ENCODE results near the gene PHKA2.

Gene PHKA2

DNA sequence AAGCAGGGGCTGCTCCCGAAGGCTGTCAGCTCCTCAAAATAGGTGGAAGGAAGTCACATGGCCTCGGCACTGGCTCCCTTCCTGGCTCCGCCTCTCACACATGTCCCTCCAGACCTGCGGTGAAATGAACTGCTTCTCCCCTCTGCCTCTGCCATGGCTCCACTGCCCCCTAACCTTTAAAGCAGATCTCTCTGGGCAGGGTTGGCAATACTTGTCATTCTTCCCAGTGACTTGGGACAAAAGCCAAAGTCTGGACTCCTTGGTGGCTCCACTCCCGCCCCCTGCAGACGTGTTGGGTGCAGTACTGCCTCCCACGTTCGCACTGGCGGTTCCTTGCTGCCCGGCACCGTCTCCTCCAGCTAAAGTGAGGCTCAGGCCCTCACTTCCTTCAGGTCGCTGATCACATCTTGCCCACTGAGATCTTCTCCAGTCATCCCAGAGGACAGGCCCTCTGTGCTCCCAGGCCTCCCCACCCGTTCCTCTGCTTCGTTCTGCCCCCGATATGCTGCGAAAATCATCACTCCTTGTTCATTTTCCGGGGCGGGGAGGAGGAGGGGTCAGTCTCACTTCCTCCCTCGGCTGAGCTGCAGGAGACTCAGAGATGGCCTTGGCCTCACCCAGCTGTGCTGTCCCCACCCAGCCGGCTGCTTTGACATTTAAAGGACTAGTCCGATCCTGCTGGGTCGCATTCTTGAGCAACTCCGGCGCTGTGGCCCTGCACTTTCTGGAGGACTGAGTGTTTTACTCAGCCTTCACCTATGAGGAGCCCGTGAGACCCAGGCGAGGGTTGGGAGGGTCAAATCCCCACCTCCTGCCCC, 97.4 kb downstream of the PHKA2 start:
- TF ChIP-seq, protein P1, sequence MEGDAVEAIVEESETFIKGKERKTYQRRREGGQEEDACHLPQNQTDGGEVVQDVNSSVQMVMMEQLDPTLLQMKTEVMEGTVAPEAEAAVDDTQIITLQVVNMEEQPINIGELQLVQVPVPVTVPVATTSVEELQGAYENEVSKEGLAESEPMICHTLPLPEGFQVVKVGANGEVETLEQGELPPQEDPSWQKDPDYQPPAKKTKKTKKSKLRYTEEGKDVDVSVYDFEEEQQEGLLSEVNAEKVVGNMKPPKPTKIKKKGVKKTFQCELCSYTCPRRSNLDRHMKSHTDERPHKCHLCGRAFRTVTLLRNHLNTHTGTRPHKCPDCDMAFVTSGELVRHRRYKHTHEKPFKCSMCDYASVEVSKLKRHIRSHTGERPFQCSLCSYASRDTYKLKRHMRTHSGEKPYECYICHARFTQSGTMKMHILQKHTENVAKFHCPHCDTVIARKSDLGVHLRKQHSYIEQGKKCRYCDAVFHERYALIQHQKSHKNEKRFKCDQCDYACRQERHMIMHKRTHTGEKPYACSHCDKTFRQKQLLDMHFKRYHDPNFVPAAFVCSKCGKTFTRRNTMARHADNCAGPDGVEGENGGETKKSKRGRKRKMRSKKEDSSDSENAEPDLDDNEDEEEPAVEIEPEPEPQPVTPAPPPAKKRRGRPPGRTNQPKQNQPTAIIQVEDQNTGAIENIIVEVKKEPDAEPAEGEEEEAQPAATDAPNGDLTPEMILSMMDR (IDR thresholded peaks at IDR 0.05): peak; percentile 63
- no peak for TF ChIP-seq ZFX (IDR thresholded peaks at IDR 0.05; ENCODE audit: borderline replicate concordance)
- 0 out of 2 replicates have a peak overlapping the region, but pooled peaks have one; percentile 30 for H3K27ac ChIP-seq

DNA sequence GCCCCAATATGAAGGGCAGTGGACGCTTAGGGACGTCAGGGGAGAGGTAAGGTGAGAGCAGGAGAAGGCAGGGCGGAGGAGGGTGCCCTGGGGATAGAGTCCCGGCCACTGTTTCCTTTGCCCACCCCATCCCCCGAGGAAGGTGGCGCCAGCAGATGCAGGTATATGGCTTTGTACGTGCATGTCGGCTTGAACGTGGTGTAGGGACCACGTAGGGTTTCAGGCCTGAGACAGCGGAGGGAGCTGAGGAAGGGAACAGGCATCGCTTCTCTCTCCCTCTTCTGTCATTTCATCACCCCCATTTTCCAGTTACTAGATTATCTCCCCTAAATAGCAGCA, 97.9 kb downstream of the PHKA2 start:
- 0 out of 2 replicates have a peak overlapping the region, but pooled peaks have one; percentile 30 for H3K27ac ChIP-seq

DNA sequence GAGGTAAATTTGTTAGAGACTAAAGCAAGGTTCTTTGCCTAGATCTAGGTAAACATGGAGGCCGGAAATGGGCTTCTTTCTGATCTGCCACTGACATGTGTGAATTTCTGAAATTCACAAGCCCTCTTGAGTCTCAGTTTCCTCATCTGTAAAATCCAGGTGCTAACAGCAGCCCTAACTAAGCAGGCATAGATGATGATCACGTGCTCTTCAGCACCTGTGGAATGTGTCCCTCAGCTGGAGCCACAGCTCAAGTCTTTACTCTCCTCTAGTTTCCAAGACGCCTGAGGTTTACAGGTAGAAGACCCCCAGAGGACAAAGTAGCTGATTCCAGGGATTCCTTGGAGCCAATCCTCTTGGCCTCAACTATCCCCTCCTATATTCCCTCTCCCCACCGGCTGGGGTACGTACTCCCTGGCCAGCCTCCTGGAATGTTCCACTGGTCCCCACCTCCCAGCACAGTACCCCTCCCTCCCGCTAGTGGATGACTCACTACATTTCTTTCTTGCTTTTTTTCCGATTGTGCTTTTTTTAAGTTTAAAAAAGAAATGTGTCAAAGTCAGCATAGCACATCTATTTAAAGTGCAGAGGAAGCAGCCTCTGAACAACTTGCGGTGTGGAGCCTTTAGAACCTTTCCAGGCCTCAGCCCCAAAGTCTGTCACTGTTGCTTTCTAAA, 98.4 kb downstream of the PHKA2 start:
- H3K27ac ChIP-seq: no peak overlapping the region
- TF ChIP-seq, protein P1 (IDR thresholded peaks at IDR 0.05): no peak
- no peak for TF ChIP-seq ZFX (IDR thresholded peaks at IDR 0.05; ENCODE audit: borderline replicate concordance)

More for the DNA sequence above, 97.9 kb downstream of the PHKA2 start:
- TF ChIP-seq, protein P1 (IDR thresholded peaks at IDR 0.05): no peak
- no peak for TF ChIP-seq ZFX (IDR thresholded peaks at IDR 0.05; ENCODE audit: borderline replicate concordance)

DNA sequence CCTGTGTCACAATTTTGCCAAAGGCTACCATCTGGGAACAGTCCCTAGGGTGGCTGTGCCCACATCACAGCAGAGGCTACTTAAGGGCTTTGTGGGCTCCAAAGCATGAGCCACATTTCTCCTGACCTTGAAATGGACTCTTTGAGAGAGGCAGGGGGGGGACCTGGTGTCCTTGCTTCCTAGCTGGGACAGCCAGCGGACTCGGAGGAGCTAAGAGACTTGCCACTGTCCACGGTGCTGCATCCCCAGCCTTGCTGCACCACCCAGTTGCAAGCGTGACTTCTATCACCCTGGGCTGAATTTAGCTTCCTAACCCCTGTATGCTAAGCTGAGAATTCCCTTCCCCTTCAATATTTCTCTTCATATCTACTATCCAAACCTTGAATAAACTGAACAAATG, 99.0 kb downstream of the PHKA2 start:
- H3K27ac ChIP-seq: no peak overlapping the region
- TF ChIP-seq, protein P1 (IDR thresholded peaks at IDR 0.05): no peak
- TF ChIP-seq ZFX (IDR thresholded peaks at IDR 0.05; ENCODE audit: borderline replicate concordance): no peak

DNA sequence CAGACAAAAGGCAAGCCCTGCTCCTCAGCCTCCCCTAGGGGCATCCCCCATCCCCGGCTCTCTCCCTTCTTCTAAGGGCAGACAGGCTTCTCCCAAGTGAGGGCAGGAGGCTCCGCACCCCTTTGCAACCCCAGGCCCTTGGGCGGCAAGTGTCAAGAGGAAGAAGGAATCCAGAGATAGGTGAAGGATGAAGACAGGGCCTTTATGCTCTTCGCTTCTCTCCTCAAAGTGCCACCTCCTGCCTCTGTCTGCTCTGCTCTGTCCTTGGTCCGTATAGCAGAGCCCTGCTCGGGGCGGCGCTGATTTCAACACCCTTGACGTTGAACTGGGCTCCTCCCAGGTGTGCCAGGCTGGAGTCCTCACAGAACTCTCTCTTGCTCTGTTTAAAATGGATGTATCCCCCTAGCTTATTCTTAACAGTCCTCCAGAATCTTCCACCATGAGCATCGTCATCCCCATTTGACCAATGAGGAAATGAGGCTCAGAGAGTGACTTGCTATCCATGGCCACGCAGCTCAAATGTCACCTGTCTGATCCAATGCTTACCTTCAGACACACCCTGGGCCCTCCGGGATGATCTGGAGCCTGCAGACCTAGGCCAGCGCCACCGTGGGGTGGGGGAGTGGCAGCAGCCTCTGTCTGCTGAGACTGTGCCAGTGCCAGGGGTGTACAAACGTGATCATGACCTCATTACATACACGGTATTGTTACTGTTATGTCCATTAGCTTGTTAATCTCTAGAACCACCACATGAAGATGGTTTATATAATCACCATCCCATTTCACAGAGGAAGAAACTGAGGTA, 99.8 kb downstream of the PHKA2 start:
- H3K27ac ChIP-seq: no peak overlapping the region
- TF ChIP-seq ZFX (IDR thresholded peaks at IDR 0.05; ENCODE audit: borderline replicate concordance): no peak
- TF ChIP-seq, protein P1 (IDR thresholded peaks at IDR 0.05): no peak

DNA sequence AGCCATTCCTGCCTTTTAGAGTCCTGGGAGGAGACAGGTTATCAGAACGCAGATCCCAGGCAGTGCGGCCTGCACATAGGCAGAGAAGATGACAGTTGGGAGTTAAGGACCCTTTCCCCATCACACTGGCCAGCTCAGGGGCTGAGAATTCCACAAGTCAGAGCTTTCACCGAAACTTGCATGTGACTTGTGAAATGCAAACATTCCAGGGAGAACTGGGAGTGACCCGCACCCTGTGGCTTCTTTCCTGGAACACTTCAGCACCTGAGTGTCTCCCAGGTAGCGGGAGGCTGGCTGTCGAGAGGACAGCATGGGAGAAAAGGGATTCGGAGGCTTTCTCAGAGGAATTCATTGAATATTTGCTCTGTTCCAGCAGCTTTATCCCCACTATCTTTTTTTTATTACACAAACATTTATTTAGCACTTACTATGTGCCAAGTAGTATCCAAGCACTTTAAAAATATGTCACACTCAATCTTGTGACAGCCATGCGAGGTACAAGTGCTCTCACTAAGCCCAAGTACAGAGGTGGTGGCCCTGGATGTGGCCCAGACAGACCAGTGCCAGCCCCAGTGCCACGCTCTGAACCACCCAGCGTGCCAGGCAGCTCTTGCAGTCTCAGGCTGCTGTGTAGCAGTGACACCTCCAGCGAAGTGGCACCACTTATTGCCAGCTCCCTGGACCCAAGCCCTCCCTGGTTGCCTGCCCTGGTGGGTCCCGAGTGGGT, 100.5 kb downstream of the PHKA2 start:
- no peak overlapping the region for H3K27ac ChIP-seq
- no peak for TF ChIP-seq ZFX (IDR thresholded peaks at IDR 0.05; ENCODE audit: borderline replicate concordance)
- TF ChIP-seq, protein P1 (IDR thresholded peaks at IDR 0.05): no peak
